Measurements from ENCODE around the gene DGAT2.

DGAT2 gene

DNA sequence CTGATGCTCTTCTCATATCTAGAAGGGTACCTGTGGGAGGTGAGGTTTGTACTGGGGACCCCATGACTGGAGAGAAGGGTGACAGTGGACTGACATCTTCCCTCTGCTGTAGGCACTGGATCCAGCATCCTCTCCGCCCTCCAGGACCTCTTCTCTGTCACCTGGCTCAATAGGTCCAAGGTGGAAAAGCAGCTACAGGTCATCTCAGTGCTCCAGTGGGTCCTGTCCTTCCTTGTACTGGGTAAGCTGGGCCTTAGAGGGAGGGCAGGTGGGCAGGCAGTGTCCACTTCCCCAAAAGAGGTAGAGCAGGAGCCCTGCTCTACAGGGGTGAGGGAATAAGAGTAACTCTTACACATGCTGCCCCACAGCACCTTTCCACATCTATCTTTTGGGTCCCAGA is 15.9 kb downstream of the DGAT2 start:
- Histone ChIP-seq H3K9me3 (ENCODE audit: control insufficient read depth, insufficient read depth, low read depth, low read length) (no peaks in the 10 kb centered on the region), H3K27ac (ENCODE audit: extremely low read depth, low read depth, low read length) (no peak overlapping the region), H3K4me1 (ENCODE audit: control insufficient read depth, insufficient read depth, low read length) (no peaks in the 10 kb centered on the region), H3K36me3 (ENCODE audit: control insufficient read depth in 2 of 2, insufficient read depth in 1 of 2, low read length in 2 of 2) (no peaks in the 10 kb centered on the region), H3K4me3 (ENCODE audit: low read depth, low read length) (no peak overlapping the region)
- ChIA-PET CTCF (interaction anchor here (0.6 kb wide), 1 partner anchor 88 kb away, joined by 3 read pairs; no protein-coding TSS in a partner anchor), POLR2A (no interaction called here)
- TF ChIP-seq ZNF624 (tag by site-specific recombination; IDR thresholded peaks at IDR 0.05) (no peak), ZNF221 (tag by site-specific recombination; IDR thresholded peaks at IDR 0.05; ENCODE audit: borderline replicate concordance) (no peak), ZNF350 (tag by site-specific recombination; IDR thresholded peaks at IDR 0.05) (no peak), HOXD13 (CRISPR knock-in tag; IDR thresholded peaks at IDR 0.05; ENCODE audit: borderline replicate concordance) (no peak)
- TF ChIP-seq, protein P1, sequence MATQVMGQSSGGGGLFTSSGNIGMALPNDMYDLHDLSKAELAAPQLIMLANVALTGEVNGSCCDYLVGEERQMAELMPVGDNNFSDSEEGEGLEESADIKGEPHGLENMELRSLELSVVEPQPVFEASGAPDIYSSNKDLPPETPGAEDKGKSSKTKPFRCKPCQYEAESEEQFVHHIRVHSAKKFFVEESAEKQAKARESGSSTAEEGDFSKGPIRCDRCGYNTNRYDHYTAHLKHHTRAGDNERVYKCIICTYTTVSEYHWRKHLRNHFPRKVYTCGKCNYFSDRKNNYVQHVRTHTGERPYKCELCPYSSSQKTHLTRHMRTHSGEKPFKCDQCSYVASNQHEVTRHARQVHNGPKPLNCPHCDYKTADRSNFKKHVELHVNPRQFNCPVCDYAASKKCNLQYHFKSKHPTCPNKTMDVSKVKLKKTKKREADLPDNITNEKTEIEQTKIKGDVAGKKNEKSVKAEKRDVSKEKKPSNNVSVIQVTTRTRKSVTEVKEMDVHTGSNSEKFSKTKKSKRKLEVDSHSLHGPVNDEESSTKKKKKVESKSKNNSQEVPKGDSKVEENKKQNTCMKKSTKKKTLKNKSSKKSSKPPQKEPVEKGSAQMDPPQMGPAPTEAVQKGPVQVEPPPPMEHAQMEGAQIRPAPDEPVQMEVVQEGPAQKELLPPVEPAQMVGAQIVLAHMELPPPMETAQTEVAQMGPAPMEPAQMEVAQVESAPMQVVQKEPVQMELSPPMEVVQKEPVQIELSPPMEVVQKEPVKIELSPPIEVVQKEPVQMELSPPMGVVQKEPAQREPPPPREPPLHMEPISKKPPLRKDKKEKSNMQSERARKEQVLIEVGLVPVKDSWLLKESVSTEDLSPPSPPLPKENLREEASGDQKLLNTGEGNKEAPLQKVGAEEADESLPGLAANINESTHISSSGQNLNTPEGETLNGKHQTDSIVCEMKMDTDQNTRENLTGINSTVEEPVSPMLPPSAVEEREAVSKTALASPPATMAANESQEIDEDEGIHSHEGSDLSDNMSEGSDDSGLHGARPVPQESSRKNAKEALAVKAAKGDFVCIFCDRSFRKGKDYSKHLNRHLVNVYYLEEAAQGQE (tag by site-specific recombination; IDR thresholded peaks at IDR 0.05): no peak
- TF ChIP-seq, protein P2, sequence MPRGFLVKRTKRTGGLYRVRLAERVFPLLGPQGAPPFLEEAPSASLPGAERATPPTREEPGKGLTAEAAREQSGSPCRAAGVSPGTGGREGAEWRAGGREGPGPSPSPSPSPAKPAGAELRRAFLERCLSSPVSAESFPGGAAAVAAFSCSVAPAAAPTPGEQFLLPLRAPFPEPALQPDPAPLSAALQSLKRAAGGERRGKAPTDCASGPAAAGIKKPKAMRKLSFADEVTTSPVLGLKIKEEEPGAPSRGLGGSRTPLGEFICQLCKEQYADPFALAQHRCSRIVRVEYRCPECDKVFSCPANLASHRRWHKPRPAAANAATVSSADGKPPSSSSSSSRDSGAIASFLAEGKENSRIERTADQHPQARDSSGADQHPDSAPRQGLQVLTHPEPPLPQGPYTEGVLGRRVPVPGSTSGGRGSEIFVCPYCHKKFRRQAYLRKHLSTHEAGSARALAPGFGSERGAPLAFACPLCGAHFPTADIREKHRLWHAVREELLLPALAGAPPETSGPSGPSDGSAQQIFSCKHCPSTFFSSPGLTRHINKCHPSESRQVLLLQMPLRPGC (tag by site-specific recombination; IDR thresholded peaks at IDR 0.05): no peak
- TF ChIP-seq, protein P3, sequence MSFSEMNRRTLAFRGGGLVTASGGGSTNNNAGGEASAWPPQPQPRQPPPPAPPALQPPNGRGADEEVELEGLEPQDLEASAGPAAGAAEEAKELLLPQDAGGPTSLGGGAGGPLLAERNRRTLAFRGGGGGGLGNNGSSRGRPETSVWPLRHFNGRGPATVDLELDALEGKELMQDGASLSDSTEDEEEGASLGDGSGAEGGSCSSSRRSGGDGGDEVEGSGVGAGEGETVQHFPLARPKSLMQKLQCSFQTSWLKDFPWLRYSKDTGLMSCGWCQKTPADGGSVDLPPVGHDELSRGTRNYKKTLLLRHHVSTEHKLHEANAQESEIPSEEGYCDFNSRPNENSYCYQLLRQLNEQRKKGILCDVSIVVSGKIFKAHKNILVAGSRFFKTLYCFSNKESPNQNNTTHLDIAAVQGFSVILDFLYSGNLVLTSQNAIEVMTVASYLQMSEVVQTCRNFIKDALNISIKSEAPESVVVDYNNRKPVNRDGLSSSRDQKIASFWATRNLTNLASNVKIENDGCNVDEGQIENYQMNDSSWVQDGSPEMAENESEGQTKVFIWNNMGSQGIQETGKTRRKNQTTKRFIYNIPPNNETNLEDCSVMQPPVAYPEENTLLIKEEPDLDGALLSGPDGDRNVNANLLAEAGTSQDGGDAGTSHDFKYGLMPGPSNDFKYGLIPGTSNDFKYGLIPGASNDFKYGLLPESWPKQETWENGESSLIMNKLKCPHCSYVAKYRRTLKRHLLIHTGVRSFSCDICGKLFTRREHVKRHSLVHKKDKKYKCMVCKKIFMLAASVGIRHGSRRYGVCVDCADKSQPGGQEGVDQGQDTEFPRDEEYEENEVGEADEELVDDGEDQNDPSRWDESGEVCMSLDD (tag by site-specific recombination; IDR thresholded peaks at IDR 0.05): no peak

DNA sequence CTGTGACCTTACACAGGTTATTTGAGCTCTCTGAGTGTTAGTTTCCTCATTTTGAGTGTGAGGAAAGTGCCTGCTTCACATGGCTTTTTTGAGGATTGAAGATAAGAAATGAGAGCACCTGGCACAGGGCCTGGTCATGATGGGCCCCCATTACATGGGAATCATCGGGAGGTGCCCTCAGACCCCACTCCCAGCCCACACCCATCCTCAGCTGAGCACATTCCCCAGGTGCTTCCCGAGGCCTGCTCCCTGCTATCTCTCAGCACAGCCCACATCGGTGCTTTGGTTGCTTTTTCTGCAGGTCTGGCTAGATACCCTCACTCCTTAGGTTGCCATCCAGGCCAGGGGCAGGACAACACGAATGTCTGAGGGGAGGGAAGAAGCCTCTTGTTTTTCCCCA is 16.6 kb downstream of the DGAT2 start:
- H3K4me3 ChIP-seq (ENCODE audit: low read depth, low read length): no peak overlapping the region
- H3K36me3 ChIP-seq (ENCODE audit: control insufficient read depth in 2 of 2, insufficient read depth in 1 of 2, low read length in 2 of 2): no peaks in the 10 kb centered on the region
- H3K27ac ChIP-seq (ENCODE audit: extremely low read depth, low read depth, low read length): no peak overlapping the region
- H3K9me3 ChIP-seq (ENCODE audit: control insufficient read depth, insufficient read depth, low read depth, low read length): no peaks in the 10 kb centered on the region
- ChIA-PET POLR2A (no interaction called here), CTCF (no interaction called here)
- no peak for TF ChIP-seq KLF7 (tag by site-specific recombination; IDR thresholded peaks at IDR 0.05; ENCODE audit: borderline replicate concordance)
- no peak for TF ChIP-seq BCL11A (tag by site-specific recombination; IDR thresholded peaks at IDR 0.05; ENCODE audit: low read depth)
- TF ChIP-seq ZNF473 (tag by site-specific recombination; IDR thresholded peaks at IDR 0.05): no peak
- no peak for TF ChIP-seq ZBTB21 (tag by site-specific recombination; IDR thresholded peaks at IDR 0.05)
- TF ChIP-seq, protein P3 (tag by site-specific recombination; IDR thresholded peaks at IDR 0.05): no peak
- TF ChIP-seq, protein P4, sequence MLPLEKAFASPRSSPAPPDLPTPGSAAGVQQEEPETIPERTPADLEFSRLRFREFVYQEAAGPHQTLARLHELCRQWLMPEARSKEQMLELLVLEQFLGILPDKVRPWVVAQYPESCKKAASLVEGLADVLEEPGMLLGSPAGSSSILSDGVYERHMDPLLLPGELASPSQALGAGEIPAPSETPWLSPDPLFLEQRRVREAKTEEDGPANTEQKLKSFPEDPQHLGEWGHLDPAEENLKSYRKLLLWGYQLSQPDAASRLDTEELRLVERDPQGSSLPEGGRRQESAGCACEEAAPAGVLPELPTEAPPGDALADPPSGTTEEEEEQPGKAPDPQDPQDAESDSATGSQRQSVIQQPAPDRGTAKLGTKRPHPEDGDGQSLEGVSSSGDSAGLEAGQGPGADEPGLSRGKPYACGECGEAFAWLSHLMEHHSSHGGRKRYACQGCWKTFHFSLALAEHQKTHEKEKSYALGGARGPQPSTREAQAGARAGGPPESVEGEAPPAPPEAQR (tag by site-specific recombination; IDR thresholded peaks at IDR 0.05): no peak
- no peak for TF ChIP-seq ZSCAN16 (tag by site-specific recombination; IDR thresholded peaks at IDR 0.05)
- TF ChIP-seq ZNF561 (tag by site-specific recombination; IDR thresholded peaks at IDR 0.05; ENCODE audit: borderline replicate concordance): no peak
- TF ChIP-seq, protein P5, sequence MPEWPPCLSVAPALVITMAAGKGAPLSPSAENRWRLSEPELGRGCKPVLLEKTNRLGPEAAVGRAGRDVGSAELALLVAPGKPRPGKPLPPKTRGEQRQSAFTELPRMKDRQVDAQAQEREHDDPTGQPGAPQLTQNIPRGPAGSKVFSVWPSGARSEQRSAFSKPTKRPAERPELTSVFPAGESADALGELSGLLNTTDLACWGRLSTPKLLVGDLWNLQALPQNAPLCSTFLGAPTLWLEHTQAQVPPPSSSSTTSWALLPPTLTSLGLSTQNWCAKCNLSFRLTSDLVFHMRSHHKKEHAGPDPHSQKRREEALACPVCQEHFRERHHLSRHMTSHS (tag by site-specific recombination; IDR thresholded peaks at IDR 0.05): no peak
- TF ChIP-seq, protein P6, sequence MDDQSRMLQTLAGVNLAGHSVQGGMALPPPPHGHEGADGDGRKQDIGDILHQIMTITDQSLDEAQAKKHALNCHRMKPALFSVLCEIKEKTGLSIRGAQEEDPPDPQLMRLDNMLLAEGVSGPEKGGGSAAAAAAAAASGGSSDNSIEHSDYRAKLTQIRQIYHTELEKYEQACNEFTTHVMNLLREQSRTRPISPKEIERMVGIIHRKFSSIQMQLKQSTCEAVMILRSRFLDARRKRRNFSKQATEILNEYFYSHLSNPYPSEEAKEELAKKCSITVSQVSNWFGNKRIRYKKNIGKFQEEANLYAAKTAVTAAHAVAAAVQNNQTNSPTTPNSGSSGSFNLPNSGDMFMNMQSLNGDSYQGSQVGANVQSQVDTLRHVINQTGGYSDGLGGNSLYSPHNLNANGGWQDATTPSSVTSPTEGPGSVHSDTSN (CRISPR knock-in tag; IDR thresholded peaks at IDR 0.05): no peak
- no peak for TF ChIP-seq ZNF114 (tag by site-specific recombination; IDR thresholded peaks at IDR 0.05)
- no peaks in the 10 kb centered on the region for H3K4me1 ChIP-seq (ENCODE audit: control insufficient read depth, insufficient read depth, low read length)

All from HEK293 (cell line).